ENCODE measurements around the gene TAS2R42.

GRCh38 chr12:11204173-11204572 is 17.4 kb upstream of the TAS2R42 start:
- TF ChIP-seq CTCF (IDR thresholded peaks at IDR 0.05 in 8 of 11, conservative IDR thresholded peaks at IDR 0.05 in 3 of 11), result no peak
- no peak for TF ChIP-seq POLR2A (IDR thresholded peaks at IDR 0.05)
- TF ChIP-seq POLR2AphosphoS5 (IDR thresholded peaks at IDR 0.05), result no peak

Measured in spleen (tissue), 7 donors.